ENCODE results near the gene PLCD3. TPM values are rescaled to one million over a fixed set of nuclear protein-coding genes. Genes with fewer than 3 reads are reported as not detected.

Gene PLCD3
- total and polyA plus RNA-seq, 2 of the 8 experiments (the other 6 are each of a cell fraction or from before 2014, with no cell fraction given) = 26.5 to 48.1 TPM

- TF ChIP-seq CHD7 (IDR thresholded peaks at IDR 0.05; ENCODE audit: insufficient replicate concordance, low read length) (no peak), EZH2 (IDR thresholded peaks at IDR 0.05; ENCODE audit: low read depth, low read length, severe bottlenecking) (no peak), RFX5 (IDR thresholded peaks at IDR 0.05; ENCODE audit: borderline replicate concordance, low read depth, low read length) (no peak), EGR1 (IDR thresholded peaks at IDR 0.05; ENCODE audit: borderline replicate concordance, low read depth, low read length) (no peak), SP4 (IDR thresholded peaks at IDR 0.05; ENCODE audit: low read length) (no peak)
These were observed 14.2 kb upstream of the PLCD3 start (continued) for GRCh38 chr17:45146592-45146889.
